ENCODE data around the gene SIN3A.
A peak's percentile ranks its signal among the peaks of the same experiment; 100 is the strongest.

GRCh38 chr15:75347222-75348033 lies 104.1 kb downstream of the SIN3A start:
- TF ChIP-seq RAD21 (CRISPR knock-in tag; conservative IDR thresholded peaks at IDR 0.05 in 1 of 2, IDR thresholded peaks at IDR 0.05 in 1 of 2) (no peak), ZHX1 (conservative IDR thresholded peaks at IDR 0.05; ENCODE audit: low read length) (0 out of 2 replicates have a peak, but pooled peaks have one; percentile 47), CTCF (IDR thresholded peaks at IDR 0.05 in 2 of 3, conservative IDR thresholded peaks at IDR 0.05 in 1 of 3; ENCODE audit: insufficient read depth in 2 of 3, low read depth in 1 of 3, low read length in 3 of 3) (no peak), POLR2A (conservative IDR thresholded peaks at IDR 0.05) (no peak), KAT8 (IDR thresholded peaks at IDR 0.05; ENCODE audit: low read depth) (no peak), SNIP1 (IDR thresholded peaks at IDR 0.05; ENCODE audit: low read depth) (no peak), SRF (CRISPR knock-in tag; IDR thresholded peaks at IDR 0.05) (no peak), ZNF212 (CRISPR knock-in tag; IDR thresholded peaks at IDR 0.05) (no peak), PRDM10 (IDR thresholded peaks at IDR 0.05; ENCODE audit: partially characterized antibody) (no peak), HNRNPL (IDR thresholded peaks at IDR 0.05; ENCODE audit: low read depth, low read length) (0 out of 2 replicates have a peak, but pooled peaks have one; percentile 16)

Measured in K562 (cell line).